Activated naive CD4-positive, alpha-beta T cell treated with anti-CD3 and anti-CD28 coated beads for 36 hours (primary cell): ENCODE measurements around the gene CPN2. TPM values are rescaled to one million over a fixed set of nuclear protein-coding genes. Genes with fewer than 3 reads are reported as not detected.

Experiments
- CTCF ChIA-PET: fragments of 350-600 bp; sonication (Branson Sonifier 250); formaldehyde crosslinking; loops from one replicate; lab custom pipeline; 2021; ENCODE audit warnings: antibody characterized with exemption; lab: Charles Lee
- DNase-seq: peaks from one replicate; pipeline ENCODE4 v3.0.0-alpha.2; 2020
- H3K27ac Mint-ChIP-seq: one replicate; pipeline ENCODE4 v1.8.0; 2021; ENCODE audit warnings: mild to moderate bottlenecking, mixed read lengths
- H3K27me3 Mint-ChIP-seq: one replicate; pipeline ENCODE4 v1.8.0; 2021; ENCODE audit warnings: low read depth, mixed read lengths
- H3K36me3 Mint-ChIP-seq: one replicate; pipeline ENCODE4 v1.8.0; 2021; ENCODE audit warnings: low read depth, mixed read lengths
- H3K4me1 Mint-ChIP-seq: one replicate; pipeline ENCODE4 v1.8.0; 2021; ENCODE audit warnings: low read depth, mixed read lengths
- H3K4me3 Mint-ChIP-seq: one replicate; pipeline ENCODE4 v1.8.0; 2021; ENCODE audit warnings: mild to moderate bottlenecking, moderate library complexity, mixed read lengths
- H3K9me3 Mint-ChIP-seq: one replicate; pipeline ENCODE4 v1.8.0; 2021; ENCODE audit warnings: mixed read lengths
- intact Hi-C: fragments of 100-400 bp; cut with micrococcal nuclease; formaldehyde crosslinking; loops from one replicate; pipeline ENCODE4 v1.15.1; 2023
- total RNA-seq, 2 experiments: library from RNA; stranded (reverse); gene quantifications; one replicate each; pipeline ENCODE4 v1.2.3, GENCODE V29; 2021

The CPN2 gene
- total RNA-seq, 2 experiments from 2014 or later, result not detected

GRCh38 chr3:194306771-194307640 lies 44.1 kb downstream of the CPN2 start:
- peaks cover 37% of the 10 kb centered on the region for H3K4me1 Mint-ChIP-seq
- CTCF ChIA-PET, result interaction anchor here (0.6 to 1.9 kb wide), 3 partner anchors 9 to 176 kb away, joined by 3 to 8 read pairs (median 3); no protein-coding TSS in a partner anchor
- H3K27ac Mint-ChIP-seq, result peak overlapping the region; percentile 94
- intact Hi-C loops, result loop anchor here (1.0 to 10.0 kb wide), 13 partner anchors 17 to 1412 kb away; partner anchors contain the start of genes ATP13A3 and OPA1
- peaks cover 2% of the 10 kb centered on the region for H3K36me3 Mint-ChIP-seq
- H3K27me3 Mint-ChIP-seq, result no peaks in the 10 kb centered on the region
- DNase-seq, result peak; percentile 88
- H3K9me3 Mint-ChIP-seq, result no peaks in the 10 kb centered on the region
- H3K4me3 Mint-ChIP-seq, result peak overlapping the region; percentile 19

GRCh38 chr3:194306109-194306686 lies 44.9 kb downstream of the CPN2 start:
- CTCF ChIA-PET, result interaction anchor here (1.0 kb wide), 1 partner anchor 11 kb away, joined by 3 read pairs; no protein-coding TSS in a partner anchor
- intact Hi-C loops, result loop anchor here (2.0 to 10.0 kb wide), 4 partner anchors 235 to 1411 kb away; partner anchors contain the start of gene OPA1
- H3K27me3 Mint-ChIP-seq, result no peaks in the 10 kb centered on the region

GRCh38 chr3:194305356-194306108 lies 45.6 kb downstream of the CPN2 start:
- Mint-ChIP-seq H3K27me3 (no peaks in the 10 kb centered on the region), H3K27ac (peak overlapping the region; percentile 10), H3K4me3 (no peak overlapping the region), H3K36me3 (peaks cover 2% of the 10 kb centered on the region), H3K4me1 (peaks cover 37% of the 10 kb centered on the region), H3K9me3 (no peaks in the 10 kb centered on the region)
- CTCF ChIA-PET, result interaction anchor here (0.9 to 1.1 kb wide), 2 partner anchors 8 to 10 kb away, joined by 3 to 6 read pairs; no protein-coding TSS in a partner anchor
- no peak for DNase-seq
- intact Hi-C loops, result loop anchor here (2.0 to 10.0 kb wide), 4 partner anchors 235 to 1411 kb away; partner anchors contain the start of gene OPA1

More at GRCh38 chr3:194306109-194306686, 44.9 kb downstream of the CPN2 start:
- Mint-ChIP-seq H3K27ac (peak overlapping the region; percentile 94), H3K4me1 (peaks cover 37% of the 10 kb centered on the region), H3K9me3 (no peaks in the 10 kb centered on the region), H3K4me3 (no peak overlapping the region), H3K36me3 (peaks cover 2% of the 10 kb centered on the region)
- DNase-seq, result peak; percentile 83

GRCh38 chr3:194304186-194304917 lies 46.8 kb downstream of the CPN2 start:
- H3K27me3 Mint-ChIP-seq, result no peaks in the 10 kb centered on the region
- H3K9me3 Mint-ChIP-seq, result no peaks in the 10 kb centered on the region
- H3K4me1 Mint-ChIP-seq, result peaks cover 40% of the 10 kb centered on the region
- CTCF ChIA-PET, result interaction anchor here (0.6 to 1.1 kb wide), 3 partner anchors 9 to 304 kb away, joined by 3 to 6 read pairs (median 4); no protein-coding TSS in a partner anchor
- H3K27ac Mint-ChIP-seq, result no peak overlapping the region
- H3K36me3 Mint-ChIP-seq, result peaks cover 2% of the 10 kb centered on the region
- no peak overlapping the region for H3K4me3 Mint-ChIP-seq
- no peak for DNase-seq
- intact Hi-C loops, result loop anchor here (10.0 kb wide), 1 partner anchor 1410 kb away; no protein-coding TSS in a partner anchor

GRCh38 chr3:194303749-194304148 lies 47.4 kb downstream of the CPN2 start:
- Mint-ChIP-seq H3K27ac (no peak overlapping the region), H3K27me3 (no peaks in the 10 kb centered on the region), H3K9me3 (no peaks in the 10 kb centered on the region), H3K4me1 (peaks cover 35% of the 10 kb centered on the region), H3K4me3 (no peak overlapping the region), H3K36me3 (peaks cover 2% of the 10 kb centered on the region)
- no peak for DNase-seq
- CTCF ChIA-PET, result no interaction called here
- intact Hi-C loops, result loop anchor here (10.0 kb wide), 1 partner anchor 1409 kb away; no protein-coding TSS in a partner anchor

- no peak overlapping the region for H3K27ac Mint-ChIP-seq
- peaks cover 22% of the 10 kb centered on the region for H3K4me1 Mint-ChIP-seq
- no peak overlapping the region for H3K4me3 Mint-ChIP-seq
- no peak for DNase-seq
- H3K9me3 Mint-ChIP-seq, result no peaks in the 10 kb centered on the region
- H3K36me3 Mint-ChIP-seq, result peaks cover 2% of the 10 kb centered on the region
- intact Hi-C loops, result loop anchor here (10.0 kb wide), 1 partner anchor 1407 kb away; no protein-coding TSS in a partner anchor
- no peaks in the 10 kb centered on the region for H3K27me3 Mint-ChIP-seq
- CTCF ChIA-PET, result interaction anchor here (2.8 kb wide), 1 partner anchor 14 kb away, joined by 11 read pairs; no protein-coding TSS in a partner anchor
These were observed 49.4 kb downstream of the CPN2 start for GRCh38 chr3:194301730-194302129.

GRCh38 chr3:194300936-194301335 lies 50.2 kb downstream of the CPN2 start:
- no peak for DNase-seq
- Mint-ChIP-seq H3K27me3 (no peaks in the 10 kb centered on the region), H3K4me3 (no peak overlapping the region), H3K4me1 (peaks cover 14% of the 10 kb centered on the region), H3K9me3 (no peaks in the 10 kb centered on the region), H3K27ac (no peak overlapping the region), H3K36me3 (peaks cover 2% of the 10 kb centered on the region)
- intact Hi-C loops, result loop anchor here (10.0 kb wide), 1 partner anchor 1406 kb away; no protein-coding TSS in a partner anchor
- CTCF ChIA-PET, result interaction anchor here (2.8 kb wide), 1 partner anchor 15 kb away, joined by 11 read pairs; no protein-coding TSS in a partner anchor

GRCh38 chr3:194300382-194300758 lies 50.8 kb downstream of the CPN2 start:
- intact Hi-C loops, result loop anchor here (10.0 kb wide), 1 partner anchor 1406 kb away; no protein-coding TSS in a partner anchor
- CTCF ChIA-PET, result interaction anchor here (2.8 kb wide), 1 partner anchor 15 kb away, joined by 11 read pairs; no protein-coding TSS in a partner anchor
- peaks cover 8% of the 10 kb centered on the region for H3K4me1 Mint-ChIP-seq
- no peak for DNase-seq
- H3K4me3 Mint-ChIP-seq, result no peak overlapping the region
- no peaks in the 10 kb centered on the region for H3K9me3 Mint-ChIP-seq
- no peaks in the 10 kb centered on the region for H3K27me3 Mint-ChIP-seq
- peaks cover 2% of the 10 kb centered on the region for H3K36me3 Mint-ChIP-seq
- no peak overlapping the region for H3K27ac Mint-ChIP-seq

GRCh38 chr3:194298331-194299227 lies 52.5 kb downstream of the CPN2 start:
- no peaks in the 10 kb centered on the region for H3K36me3 Mint-ChIP-seq
- DNase-seq, result no peak
- CTCF ChIA-PET, result interaction anchor here (2.2 kb wide), 1 partner anchor 17 kb away, joined by 9 read pairs; no protein-coding TSS in a partner anchor
- H3K4me3 Mint-ChIP-seq, result no peak overlapping the region
- no peak overlapping the region for H3K27ac Mint-ChIP-seq
- no peaks in the 10 kb centered on the region for H3K27me3 Mint-ChIP-seq
- peaks cover 3% of the 10 kb centered on the region for H3K4me1 Mint-ChIP-seq
- no peaks in the 10 kb centered on the region for H3K9me3 Mint-ChIP-seq
- intact Hi-C loops, result no loop called here
